ENCODE results near the gene RBM17. TPM values are rescaled to one million over a fixed set of nuclear protein-coding genes. Genes with fewer than 3 reads are reported as not detected.

The RBM17 gene
- total RNA-seq, 1 donor from 2014 or later, result 113 TPM

DNA sequence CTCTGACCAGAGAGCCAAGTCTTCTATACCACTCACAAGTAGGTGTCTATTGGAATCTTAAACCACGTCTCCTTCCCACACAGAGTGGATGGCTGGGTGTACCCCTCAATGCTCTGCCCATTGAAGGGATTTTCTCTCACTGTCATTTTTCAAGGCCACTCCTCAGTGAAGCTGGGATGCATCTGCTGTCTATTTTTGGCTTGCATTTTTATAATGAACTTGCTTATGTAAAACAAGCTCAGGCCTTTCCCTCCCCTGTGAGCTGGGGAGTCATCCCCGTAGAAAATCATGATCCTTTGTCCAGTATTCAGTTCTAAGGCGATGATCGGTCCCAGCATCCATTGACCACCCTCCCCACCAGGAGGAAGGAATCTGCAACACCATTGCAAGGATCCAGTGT is 9.8 kb upstream of the RBM17 start:
- no peak for DNase-seq (ENCODE audit: low spot score)
- H3K27me3 Mint-ChIP-seq (ENCODE audit: unreplicated experiment), result peaks cover 3% of the 10 kb centered on the region
- H3K9me3 Mint-ChIP-seq (ENCODE audit: unreplicated experiment), result no peaks in the 10 kb centered on the region
- no peaks in the 10 kb centered on the region for H3K36me3 Mint-ChIP-seq (ENCODE audit: low read depth, unreplicated experiment)
- H3K4me3 Mint-ChIP-seq (ENCODE audit: unreplicated experiment), result no peak overlapping the region
- TF ChIP-seq, protein P1, sequence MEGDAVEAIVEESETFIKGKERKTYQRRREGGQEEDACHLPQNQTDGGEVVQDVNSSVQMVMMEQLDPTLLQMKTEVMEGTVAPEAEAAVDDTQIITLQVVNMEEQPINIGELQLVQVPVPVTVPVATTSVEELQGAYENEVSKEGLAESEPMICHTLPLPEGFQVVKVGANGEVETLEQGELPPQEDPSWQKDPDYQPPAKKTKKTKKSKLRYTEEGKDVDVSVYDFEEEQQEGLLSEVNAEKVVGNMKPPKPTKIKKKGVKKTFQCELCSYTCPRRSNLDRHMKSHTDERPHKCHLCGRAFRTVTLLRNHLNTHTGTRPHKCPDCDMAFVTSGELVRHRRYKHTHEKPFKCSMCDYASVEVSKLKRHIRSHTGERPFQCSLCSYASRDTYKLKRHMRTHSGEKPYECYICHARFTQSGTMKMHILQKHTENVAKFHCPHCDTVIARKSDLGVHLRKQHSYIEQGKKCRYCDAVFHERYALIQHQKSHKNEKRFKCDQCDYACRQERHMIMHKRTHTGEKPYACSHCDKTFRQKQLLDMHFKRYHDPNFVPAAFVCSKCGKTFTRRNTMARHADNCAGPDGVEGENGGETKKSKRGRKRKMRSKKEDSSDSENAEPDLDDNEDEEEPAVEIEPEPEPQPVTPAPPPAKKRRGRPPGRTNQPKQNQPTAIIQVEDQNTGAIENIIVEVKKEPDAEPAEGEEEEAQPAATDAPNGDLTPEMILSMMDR (IDR thresholded peaks at IDR 0.05; ENCODE audit: unreplicated experiment), result no peak
- peaks cover 4% of the 10 kb centered on the region for H3K4me1 Mint-ChIP-seq (ENCODE audit: unreplicated experiment)
- H3K27ac Mint-ChIP-seq (ENCODE audit: unreplicated experiment), result no peak overlapping the region

DNA sequence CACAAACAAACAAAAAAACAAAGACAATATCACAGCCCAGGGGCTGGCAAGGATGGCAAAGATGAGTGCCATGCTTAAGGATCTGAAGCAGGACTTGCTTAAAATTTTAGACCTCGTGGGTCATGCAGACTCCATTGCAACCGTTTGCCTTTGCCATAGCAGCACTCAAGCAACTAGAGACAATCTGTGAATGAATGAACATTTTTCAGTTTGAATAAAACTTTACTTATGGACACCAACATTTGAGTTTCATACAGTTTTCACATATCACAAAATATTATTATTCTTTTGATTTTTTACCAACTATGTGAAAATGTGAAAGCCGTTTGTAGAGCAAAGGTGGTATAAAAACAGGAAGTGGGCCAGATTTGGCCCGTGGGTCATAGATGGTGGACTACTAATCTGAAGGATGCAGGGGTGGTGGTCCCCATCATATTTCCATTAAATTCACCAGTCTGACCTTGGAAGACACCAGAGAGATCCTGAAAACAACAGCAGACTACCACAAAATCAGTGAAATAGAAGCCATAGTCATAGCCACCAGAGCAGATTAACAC is 8.3 kb upstream of the RBM17 start:
- H3K4me3 Mint-ChIP-seq (ENCODE audit: unreplicated experiment), result no peak overlapping the region
- TF ChIP-seq, protein P1 (IDR thresholded peaks at IDR 0.05; ENCODE audit: unreplicated experiment), result no peak
- DNase-seq (ENCODE audit: low spot score), result no peak
- H3K27me3 Mint-ChIP-seq (ENCODE audit: unreplicated experiment), result peaks cover 3% of the 10 kb centered on the region
- H3K4me1 Mint-ChIP-seq (ENCODE audit: unreplicated experiment), result peaks cover 4% of the 10 kb centered on the region
- no peaks in the 10 kb centered on the region for H3K36me3 Mint-ChIP-seq (ENCODE audit: low read depth, unreplicated experiment)
- no peaks in the 10 kb centered on the region for H3K9me3 Mint-ChIP-seq (ENCODE audit: unreplicated experiment)
- no peak overlapping the region for H3K27ac Mint-ChIP-seq (ENCODE audit: unreplicated experiment)

DNA sequence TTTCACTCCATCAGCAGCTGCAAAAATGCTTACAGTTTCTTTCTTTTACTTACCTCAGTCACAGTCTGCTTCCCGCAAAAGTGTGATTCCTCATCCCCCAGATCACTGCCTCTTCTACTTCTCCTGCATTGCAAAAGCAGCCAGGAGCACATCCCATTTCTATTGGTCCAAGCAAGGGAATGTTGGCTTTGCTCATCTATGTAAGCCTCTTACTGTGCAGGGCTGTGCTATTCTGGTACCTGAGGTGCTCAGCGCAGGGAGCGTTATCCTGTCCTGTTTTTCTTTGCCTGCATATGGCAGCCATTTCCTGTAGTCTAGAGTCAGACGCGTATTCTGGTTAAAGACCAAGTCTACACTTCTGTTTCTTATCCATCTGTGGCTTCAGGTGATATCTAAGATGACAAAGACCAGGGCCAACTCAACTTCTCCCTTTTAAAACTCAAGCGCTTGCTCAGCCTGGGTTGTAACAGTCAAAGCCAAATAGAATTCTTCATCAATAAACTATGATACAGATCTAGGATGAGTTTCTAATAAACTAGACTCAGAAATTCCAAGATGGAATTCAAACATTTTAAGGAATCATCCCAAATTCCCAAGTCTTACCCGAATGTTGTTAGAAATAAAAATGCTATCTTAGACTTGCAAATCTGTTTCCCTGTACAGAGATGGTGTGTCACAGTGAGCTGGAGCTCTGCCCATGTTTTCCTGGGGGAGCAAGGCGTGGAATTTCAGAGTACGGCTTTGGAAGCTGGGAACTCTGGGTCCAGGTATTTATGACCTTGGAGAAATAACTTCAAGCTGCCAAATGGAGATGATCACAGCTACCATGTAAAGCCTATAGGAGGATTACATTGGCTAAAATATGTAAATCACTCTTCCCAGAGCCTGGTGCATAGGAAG is 6.1 kb upstream of the RBM17 start:
- no peak for DNase-seq (ENCODE audit: low spot score)
- no peaks in the 10 kb centered on the region for H3K9me3 Mint-ChIP-seq (ENCODE audit: unreplicated experiment)
- H3K27ac Mint-ChIP-seq (ENCODE audit: unreplicated experiment), result no peak overlapping the region
- H3K4me1 Mint-ChIP-seq (ENCODE audit: unreplicated experiment), result peaks cover 13% of the 10 kb centered on the region
- no peaks in the 10 kb centered on the region for H3K36me3 Mint-ChIP-seq (ENCODE audit: low read depth, unreplicated experiment)
- H3K27me3 Mint-ChIP-seq (ENCODE audit: unreplicated experiment), result peaks cover 3% of the 10 kb centered on the region
- TF ChIP-seq, protein P1 (IDR thresholded peaks at IDR 0.05; ENCODE audit: unreplicated experiment), result no peak
- H3K4me3 Mint-ChIP-seq (ENCODE audit: unreplicated experiment), result no peak overlapping the region

DNA sequence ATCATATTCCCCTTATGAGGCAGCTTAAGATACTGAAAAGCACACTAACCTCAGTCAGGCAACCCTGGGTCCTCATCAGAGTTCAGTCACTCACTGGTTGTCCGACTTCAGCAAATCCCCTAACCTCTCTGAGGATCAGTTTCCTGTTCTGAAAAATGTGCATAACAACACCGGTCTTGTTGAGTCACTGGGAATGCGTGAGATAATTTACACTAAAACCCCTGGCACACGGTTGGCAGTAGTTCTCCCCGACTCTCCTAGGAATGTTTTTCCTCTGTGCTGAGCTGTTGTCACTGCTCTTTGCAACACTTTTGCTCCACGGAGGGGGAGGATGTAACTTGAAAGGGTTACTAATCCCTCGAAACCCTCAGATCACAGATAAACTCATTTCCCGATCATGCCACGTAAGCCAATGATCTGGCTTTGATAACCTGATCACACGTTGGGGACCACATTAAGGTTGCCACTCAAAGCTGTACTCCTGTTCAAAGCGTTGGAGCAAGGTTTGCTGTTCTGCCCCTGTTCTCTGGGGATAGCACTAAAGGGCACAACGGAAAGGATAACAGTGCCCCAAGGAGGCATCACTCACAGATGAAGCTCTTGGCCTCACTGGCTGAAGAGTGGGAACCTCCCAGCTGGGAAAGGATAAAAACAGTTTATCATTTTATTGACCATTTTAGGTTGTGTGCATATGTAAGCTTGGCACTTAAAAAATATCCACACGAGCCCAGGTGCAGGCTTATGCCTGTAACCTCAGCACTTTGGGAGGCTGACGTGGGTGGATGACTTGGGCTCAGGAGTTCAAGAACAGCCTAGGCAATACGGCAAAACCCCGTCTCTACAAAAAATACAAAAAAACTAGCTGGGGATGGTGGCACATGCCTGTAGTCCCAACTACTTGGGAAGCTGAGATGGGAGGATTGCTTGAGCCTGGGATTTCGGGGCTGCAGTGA is 5.0 kb upstream of the RBM17 start:
- Mint-ChIP-seq H3K4me3 (ENCODE audit: unreplicated experiment) (no peak overlapping the region), H3K27ac (ENCODE audit: unreplicated experiment) (no peak overlapping the region), H3K36me3 (ENCODE audit: low read depth, unreplicated experiment) (no peaks in the 10 kb centered on the region), H3K27me3 (ENCODE audit: unreplicated experiment) (peaks cover 8% of the 10 kb centered on the region), H3K9me3 (ENCODE audit: unreplicated experiment) (no peaks in the 10 kb centered on the region), H3K4me1 (ENCODE audit: unreplicated experiment) (peaks cover 18% of the 10 kb centered on the region)
- DNase-seq (ENCODE audit: low spot score), result no peak
- TF ChIP-seq, protein P1 (IDR thresholded peaks at IDR 0.05; ENCODE audit: unreplicated experiment), result no peak

Measured in endothelial cell (in vitro differentiated cells).